ENCODE results near the gene SDCCAG8.
"Not testable (repeated sequence)": the region's sequence is repeated elsewhere in the genome, so short reads cannot be mapped to it uniquely, and the experiment has no call there.

SDCCAG8 gene

DNA sequence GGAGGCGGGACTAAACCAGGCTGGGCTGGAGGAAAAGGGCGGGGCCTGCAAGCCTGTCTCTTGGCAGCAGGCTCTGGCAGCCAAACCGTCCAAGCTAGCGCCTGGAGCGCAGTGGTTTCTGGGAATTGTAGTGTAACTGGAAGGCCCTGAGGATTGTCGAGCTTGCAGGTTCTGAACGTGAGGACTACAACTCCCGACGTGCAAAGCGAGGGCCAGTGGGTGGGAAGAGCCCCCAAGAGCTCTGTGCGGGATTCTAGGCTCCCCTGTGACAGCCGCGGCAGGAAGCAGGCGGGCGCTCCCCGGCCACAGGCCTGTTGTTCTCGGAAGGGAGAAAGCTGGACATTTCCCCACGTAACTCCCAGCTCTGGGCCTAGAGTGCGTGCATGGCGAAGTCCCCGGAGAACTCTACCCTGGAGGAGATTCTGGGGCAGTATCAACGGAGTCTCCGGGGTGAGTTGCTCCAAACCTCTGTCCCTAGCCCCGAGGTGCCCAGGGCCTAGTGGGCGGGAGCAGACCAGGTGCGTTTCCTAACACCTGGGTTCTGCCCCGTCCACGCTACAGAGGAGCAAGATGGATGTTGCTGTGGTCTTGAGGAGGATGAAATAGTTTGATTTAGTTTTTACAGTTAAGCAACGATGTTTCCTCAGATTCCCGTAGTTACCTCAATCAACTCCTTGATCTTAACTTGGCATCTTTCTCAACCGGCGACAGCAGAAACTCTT is at the start of gene SDCCAG8:
SDCCAG8 (plus strand) TSS at position 251 of the 722 bp plus-strand sequence; CDS start at position 384, 133 bp downstream.
- DNase-seq (ENCODE audit: low read depth, low spot score) = peak; percentile 100

- DNase-seq (ENCODE audit: low read depth, low spot score) = not testable (repeated sequence)
Observed at GRCh38 chr1:243211984-243212383, 43.9 kb upstream of the SDCCAG8 start.

- DNase-seq (ENCODE audit: low read depth, low spot score) = no peak
Observed at GRCh38 chr1:243213045-243213787, 42.6 kb upstream of the SDCCAG8 start.

DNA sequence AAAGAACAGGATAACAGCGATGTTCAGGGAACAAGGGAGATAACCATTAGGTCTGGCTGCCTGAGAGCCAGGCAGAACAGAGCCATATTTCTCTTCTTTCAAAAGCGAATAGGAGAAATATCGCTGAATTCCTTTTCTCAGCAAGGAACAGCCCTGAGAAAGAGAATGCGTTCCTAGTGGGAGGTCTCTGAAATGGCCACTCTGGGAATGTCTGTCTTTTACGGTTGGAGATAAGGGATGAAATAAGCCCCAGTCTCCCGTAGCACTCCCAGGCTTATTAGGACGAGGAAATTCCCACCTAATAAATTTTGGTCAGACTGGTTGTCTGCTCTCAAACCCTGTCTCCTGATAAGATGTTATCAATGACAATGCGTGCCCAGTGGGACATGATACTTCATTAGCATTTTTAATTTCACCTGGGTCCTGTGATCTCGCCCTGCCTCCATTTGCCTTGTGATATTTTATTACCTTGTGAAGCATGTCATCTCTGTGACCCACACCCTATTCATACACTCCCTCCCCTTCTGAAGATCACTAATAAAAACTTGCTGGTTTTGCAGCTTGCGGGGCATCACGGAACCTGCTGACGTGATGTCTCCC is 40.5 kb upstream of the SDCCAG8 start:
- DNase-seq (ENCODE audit: low read depth, low spot score) = peak; percentile 34

GRCh38 chr1:243216741-243217140 is 39.1 kb upstream of the SDCCAG8 start:
- DNase-seq (ENCODE audit: low read depth, low spot score) = no peak

DNA sequence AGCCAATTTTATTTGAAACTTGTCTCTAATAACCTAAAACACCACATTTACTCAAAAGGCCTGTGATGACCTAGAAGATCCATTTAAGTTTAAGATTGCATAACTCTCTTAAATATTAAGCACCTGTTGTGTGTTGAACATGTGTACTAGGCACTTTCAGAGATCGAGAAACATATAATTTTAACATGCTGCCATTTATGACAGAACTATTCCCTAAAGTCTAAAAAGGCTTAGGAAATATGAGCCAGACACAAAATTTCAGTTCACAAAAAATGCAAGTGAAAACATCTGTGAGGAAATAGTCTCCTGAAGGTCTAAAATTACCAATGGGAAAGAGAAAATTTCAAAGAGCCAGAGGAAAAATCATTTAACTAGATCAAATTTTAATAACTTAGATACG is 38.5 kb upstream of the SDCCAG8 start:
- no peak for DNase-seq (ENCODE audit: low read depth, low spot score)

- DNase-seq (ENCODE audit: low read depth, low spot score) = no peak
Observed at GRCh38 chr1:243218059-243218458, 37.8 kb upstream of the SDCCAG8 start.

- DNase-seq (ENCODE audit: low read depth, low spot score) = no peak
Observed at GRCh38 chr1:243227622-243228021, 28.2 kb upstream of the SDCCAG8 start.

DNA sequence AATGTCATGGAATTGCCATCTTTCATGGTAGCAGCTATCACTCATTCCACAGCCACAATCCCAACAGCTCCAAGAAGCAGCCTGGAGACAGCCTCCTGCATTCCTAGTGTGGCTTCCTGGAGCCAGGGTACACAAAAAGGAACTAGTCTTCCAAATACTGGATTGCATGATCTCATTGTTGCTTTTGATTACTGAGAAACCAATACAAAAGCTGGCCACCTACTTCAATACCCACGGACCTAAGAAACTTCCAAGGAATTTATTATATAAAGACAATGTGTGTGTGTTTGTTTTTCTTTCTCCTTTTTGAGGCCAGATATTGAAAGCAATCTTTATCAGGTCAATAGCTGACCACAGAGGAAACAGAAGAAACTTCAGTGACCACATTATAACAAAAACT is 26.3 kb upstream of the SDCCAG8 start:
- no peak for DNase-seq (ENCODE audit: low read depth, low spot score)

GRCh38 chr1:243230914-243231313 is 24.9 kb upstream of the SDCCAG8 start:
- DNase-seq (ENCODE audit: low read depth, low spot score) = no peak

DNA sequence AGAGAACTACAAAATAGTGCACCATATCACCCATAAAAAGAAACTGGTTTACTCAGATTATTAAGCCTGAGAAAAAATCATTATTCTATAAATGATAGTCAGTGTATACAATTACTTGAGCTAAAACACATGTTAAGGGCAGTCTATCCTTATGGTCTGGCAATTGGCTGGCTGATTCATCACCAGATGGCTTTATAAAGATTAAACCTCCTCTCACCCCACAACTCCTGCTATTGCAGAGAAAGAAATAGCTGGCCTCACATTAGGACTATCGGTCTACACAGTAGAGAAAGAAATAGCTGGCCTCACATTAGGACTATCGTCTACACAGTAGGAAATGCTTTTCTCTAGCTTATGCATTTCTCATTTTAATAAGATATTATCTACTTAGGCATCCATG is 21.9 kb upstream of the SDCCAG8 start:
- no peak for DNase-seq (ENCODE audit: low read depth, low spot score)

GRCh38 chr1:243234978-243235647 is 20.7 kb upstream of the SDCCAG8 start:
- no peak for DNase-seq (ENCODE audit: low read depth, low spot score)

DNA sequence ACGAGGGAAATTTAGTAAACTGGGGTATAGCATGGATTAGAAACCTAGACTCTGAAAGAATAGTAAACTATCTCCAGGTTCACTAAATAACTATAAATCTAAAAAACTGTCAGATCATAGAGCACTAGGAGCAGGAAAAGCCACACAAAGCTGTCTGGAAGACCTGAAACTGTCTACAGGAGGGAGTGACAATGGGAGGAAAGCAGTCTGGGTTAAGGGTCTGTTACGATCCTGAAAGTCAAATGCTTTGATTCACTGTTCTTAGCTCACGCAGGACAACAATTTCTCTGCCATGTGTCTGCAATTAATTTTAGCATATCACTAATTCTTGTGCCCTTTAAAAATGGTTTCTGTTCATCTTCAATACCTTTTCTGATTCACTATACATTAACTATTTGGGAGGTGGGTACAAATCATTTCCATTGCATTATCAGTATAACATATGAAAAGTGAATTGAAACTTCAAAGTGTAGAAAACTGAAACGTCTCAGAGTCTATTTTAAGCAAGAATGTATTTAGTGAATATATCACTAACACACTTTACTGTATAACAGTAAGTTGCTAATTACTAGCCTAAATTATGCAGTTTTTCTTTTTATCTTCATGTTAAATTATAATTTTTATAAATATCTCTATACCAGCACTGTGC is 19.1 kb upstream of the SDCCAG8 start:
- no peak for DNase-seq (ENCODE audit: low read depth, low spot score)

GRCh38 chr1:243244432-243244841 is 11.4 kb upstream of the SDCCAG8 start:
- DNase-seq (ENCODE audit: low read depth, low spot score) = no peak

DNA sequence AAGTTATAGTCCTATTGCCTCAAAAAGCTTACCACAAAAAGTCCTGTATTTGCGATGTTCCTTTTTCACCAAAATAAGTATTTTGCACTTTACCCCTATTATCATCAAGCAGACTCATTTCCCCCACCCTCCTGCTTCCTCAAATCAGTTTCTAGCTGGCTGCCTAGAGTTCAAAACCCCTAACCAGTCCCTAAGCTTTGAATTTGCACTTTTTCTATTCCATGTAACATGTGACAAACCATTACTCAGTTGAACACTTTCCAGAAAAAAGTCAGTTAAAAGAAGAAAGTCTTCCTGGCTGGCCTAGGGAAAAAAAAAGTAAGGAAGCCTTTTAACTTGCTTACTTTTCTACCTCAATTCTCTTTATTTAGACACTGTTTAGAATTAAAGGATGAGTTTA is 8.9 kb upstream of the SDCCAG8 start:
- DNase-seq (ENCODE audit: low read depth, low spot score) = no peak

GRCh38 chr1:243247901-243248300 is 7.9 kb upstream of the SDCCAG8 start:
- DNase-seq (ENCODE audit: low read depth, low spot score) = no peak

GRCh38 chr1:243249214-243249613 is 6.6 kb upstream of the SDCCAG8 start:
- DNase-seq (ENCODE audit: low read depth, low spot score) = no peak

DNA sequence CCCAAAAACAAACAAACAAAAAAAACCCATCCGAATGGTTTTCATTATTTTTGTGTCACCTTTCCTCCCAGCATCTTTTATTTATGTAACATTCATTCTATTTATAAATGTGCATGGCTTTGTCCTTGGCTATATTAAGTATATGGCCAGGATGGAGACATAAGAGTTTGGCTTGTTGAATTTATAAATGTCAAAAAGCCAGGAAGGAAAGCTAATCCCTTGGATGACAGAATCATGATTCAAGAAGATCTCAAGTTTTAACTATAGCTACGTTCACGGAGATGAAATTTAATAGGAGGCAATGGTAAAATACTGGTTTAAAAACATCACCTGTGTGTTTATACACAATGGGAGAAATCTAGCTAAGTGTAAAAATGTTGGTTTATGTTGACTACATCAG is 5.7 kb upstream of the SDCCAG8 start:
- DNase-seq (ENCODE audit: low read depth, low spot score) = no peak

DNA sequence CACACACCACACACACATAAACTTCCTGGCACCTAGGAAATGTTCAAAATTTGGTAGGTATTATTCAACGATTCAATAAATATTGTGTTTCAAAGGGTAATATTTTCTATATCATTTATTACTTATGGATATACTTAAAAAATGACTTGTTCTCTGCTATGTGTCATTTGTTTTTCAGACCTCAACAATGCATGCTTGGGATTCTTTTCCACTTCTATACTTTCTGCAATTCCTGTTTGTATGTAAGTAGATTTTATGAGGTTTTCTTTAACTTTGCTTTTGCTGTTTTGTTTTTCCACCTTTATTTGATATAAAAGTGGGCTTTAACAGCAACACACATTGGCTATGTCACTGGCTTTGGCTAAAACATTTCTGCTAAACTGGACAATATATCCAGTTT is 4.3 kb upstream of the SDCCAG8 start:
- no peak for DNase-seq (ENCODE audit: low read depth, low spot score)

GRCh38 chr1:243253211-243253925 is 2.5 kb upstream of the SDCCAG8 start:
- DNase-seq (ENCODE audit: low read depth, low spot score) = no peak

DNA sequence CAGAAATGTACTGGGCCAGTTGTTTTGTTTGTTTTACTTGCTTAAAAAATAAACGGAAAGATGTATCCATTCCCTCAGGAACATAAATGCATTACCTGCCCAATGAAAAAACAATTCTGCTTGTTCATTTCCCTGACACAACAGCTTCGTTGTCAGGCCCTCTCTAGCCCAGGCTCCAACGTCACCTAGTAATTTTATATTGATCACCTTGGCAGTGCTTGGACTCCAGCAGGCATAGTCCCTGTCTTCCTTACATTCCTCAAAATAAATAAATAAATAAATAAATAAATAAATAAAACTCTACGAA is 2.0 kb upstream of the SDCCAG8 start:
- no peak for DNase-seq (ENCODE audit: low read depth, low spot score)

Data from ELF-1 (cell line).